Epithelial cell of prostate (primary cell): ENCODE results near the gene PLEKHA5.
A peak's percentile ranks its signal among the peaks of the same experiment; 100 is the strongest.
"Not testable (repeated sequence)": the region's sequence is repeated elsewhere in the genome, so short reads cannot be mapped to it uniquely, and the experiment has no call there.

Experiments
- DNase-seq: peaks from one replicate; pipeline ENCODE4 v3.0.0-alpha.2; 2011; ENCODE audit warnings: low read depth, low spot score
- H3K27ac ChIP-seq: fragments of 450-650 bp; 2 replicates; pipeline ENCODE4 v1.5.1; 2017; ENCODE audit warnings: mild to moderate bottlenecking

The PLEKHA5 gene

DNA sequence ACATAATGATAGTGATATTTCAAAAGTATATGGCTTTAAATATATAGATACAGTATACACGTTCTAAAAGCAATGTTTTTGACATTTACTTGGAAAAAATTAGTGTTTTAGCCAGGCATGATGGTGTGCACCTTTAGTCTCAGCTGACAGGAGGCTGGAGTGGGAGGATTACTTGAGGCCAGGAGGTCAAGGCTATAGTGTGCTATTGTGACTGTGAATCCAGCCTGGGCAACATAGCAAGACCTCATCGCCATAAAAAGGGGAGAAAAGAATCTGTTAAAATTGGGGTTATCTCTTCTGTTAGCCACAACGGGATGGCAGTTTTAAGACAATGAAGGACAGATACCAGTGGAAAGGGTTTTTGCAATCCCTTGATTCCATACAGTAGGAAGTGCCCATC is 95.2 kb downstream of the PLEKHA5 start:
- no peak overlapping the region for H3K27ac ChIP-seq
- no peak for DNase-seq

DNA sequence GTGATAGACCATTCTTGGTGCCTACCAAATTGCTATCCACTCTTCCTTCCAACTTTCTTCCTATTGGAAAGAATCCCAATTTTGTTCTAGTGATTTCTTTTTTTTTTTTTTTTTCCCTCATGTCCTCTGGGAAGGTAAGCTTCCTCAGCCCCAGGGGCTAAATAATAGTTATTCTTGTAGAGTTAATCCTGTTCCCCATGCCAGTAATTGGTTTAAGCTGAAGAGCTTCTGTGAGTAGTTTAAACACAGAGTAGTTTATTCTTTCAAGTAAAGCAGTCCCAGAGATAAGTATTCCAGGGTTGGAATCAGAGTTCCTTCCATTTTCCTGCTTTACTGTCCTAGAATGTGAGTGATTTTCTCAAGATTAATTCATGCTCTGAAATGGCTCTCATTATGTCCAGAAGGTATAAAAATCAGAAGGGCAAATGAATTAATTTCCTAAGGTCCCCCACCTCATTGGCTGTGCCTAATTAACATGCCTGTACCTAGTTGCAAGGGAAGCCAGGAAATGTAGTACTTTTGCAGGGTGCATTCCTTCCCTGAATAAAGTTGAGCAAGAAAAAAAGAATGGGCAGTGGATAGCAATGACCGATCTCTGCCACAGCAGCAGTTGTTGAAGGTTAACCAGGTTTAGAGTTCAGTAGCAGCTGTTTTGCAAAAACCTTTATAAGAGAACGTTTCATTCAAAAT is 97.8 kb downstream of the PLEKHA5 start:
- DNase-seq = no peak
- no peak overlapping the region for H3K27ac ChIP-seq

DNA sequence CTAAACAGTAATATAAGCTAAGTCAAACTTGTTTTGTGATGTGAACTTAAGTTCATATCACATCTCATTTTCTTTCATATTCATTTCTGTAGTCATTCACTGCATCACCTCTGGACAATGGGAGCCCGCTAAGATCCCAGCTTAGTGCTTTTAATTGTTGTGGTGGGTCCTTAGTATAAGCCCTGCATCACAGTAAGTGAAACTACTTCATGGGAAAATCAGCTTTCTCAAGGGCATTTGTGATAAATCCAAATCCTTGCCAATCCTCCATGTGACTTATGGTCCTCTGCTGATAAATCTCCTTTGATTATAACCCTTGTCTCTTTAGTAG is 98.3 kb downstream of the PLEKHA5 start:
- DNase-seq = no peak
- H3K27ac ChIP-seq = no peak overlapping the region

DNA sequence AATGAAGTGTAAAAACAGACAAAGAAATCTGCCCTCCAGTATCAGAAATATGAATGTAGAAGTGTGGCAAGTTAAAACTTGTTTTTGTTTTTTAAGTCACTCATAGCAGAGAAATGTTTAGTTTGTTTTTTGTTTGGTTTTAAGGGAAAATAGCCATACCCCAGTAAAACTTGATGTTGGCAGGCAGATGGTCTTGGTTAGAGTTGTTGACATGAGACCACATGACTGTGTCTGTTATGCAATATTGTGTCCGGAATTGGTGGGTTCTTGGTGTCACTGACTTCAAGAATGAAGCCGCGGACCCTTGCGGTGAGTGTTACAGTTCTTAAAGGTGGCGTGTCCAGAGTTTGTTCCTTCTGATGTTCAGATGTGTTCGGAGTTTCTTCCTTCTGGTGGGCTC is 99.5 kb downstream of the PLEKHA5 start:
- not testable (repeated sequence) for DNase-seq, H3K27ac ChIP-seq

DNA sequence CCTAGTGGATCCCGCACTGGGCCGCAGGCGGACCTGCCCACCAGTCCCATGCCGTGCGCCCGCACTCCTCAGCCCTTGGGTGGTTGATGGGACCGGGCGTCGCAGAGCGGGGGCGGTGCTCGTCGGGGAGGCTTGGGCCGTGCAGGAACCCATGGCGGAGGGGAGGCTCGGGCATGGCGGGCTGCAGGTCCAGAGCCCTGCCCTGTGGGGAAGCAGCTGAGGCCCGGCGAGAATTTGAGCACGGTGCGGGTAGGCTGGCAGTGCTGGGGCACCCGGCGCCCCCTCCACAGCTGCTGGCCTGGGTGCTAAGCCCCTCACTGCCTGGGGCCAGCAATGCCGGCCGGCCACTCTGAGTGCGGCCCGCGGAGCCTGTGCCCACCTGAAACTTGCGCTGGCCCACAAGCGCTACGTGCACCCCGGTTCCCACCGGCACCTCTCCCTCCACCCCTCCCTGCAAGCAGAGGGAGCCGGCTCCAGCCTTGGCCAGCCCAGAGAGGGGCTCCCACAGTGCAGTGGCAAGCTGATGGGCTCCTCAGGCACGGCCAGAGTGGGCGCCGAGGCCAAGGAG is 100.8 kb downstream of the PLEKHA5 start:
- DNase-seq = no peak
- H3K27ac ChIP-seq = no peak overlapping the region

DNA sequence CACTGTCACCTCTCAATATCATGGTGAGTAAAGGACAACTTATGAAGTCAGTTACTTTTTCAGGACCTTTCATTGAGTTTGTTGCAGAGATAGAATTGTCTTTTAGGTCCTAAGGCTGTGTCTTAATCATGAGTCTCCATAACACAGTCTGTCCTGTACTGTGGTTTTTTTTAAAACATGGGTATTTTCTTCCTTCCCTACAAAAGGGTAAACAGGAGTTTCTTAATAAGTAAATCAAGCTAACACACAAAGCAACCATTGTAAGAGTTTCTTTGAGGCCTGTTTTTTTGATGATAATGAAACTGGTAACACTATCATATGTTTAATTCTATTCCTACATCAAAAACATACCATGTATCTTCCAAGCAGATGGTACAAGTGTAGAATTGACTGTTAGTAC is 101.4 kb downstream of the PLEKHA5 start:
- no peak overlapping the region for H3K27ac ChIP-seq
- DNase-seq = no peak

DNA sequence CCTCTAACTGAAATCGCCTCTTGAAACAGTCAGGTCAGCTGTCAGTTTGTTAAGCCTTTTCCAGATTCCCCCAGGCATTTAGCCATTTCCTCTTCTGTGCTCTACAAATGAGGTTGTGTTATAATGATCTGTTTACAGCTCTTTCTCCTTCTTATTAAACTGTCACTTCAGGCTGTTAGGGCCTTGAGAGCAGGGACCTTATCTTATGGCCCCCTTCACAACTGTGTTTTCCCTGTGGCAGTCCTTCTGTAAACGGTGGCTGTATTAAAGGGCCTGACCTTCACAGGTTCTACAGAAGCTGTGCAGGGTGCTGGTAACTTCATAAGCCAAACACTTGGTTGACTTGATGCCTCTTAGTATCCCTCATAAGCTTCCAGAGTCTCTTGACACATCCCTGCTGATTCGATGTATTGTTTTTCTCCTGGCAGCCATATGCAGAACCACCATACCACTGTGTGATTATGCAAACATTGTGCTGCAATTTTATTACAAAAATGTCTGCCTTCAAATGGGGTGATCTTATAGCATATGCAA is 104.7 kb downstream of the PLEKHA5 start:
- no peak for DNase-seq
- peak overlapping the region; percentile 8 for H3K27ac ChIP-seq

DNA sequence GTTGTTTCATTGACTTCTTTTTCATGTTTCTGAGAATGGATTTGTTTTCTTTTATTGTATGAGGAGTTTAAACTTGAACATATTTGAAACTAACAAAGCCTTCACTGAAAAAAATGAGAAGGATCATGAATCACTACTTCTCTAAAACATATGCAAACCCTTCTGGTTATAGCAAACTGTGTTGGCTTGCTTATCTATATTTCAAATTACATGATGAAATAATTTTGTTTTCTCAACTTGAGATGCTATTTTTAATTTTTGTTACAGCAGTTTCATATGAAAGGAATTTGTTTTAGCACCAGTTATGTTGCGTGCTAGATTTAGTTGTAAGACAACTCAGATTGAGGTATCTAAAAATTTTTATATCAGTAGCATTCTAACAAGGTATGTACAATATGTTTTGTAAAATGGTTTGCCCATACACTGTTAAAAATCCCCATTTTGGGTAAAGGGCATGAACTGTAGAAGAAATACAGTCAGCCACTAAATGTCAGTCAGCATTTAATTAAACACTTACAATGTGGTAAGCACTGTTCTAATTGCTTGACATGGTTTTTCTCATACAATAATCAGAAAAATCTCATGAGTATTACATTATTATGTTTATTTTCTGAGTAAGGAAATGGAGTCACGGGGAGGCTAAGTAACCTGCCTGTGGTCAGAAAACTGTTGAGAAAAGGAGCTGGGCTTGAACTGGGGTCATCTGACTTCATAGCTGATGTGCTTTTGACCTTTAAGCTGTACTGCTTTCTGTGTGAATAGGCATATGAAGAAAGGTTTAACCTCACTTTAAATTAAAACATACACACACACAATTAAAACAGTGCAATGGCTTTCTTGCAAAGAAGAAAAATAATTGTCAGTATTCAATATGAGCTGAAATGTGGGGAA is 105.7 kb downstream of the PLEKHA5 start:
- H3K27ac ChIP-seq = no peak overlapping the region

DNA sequence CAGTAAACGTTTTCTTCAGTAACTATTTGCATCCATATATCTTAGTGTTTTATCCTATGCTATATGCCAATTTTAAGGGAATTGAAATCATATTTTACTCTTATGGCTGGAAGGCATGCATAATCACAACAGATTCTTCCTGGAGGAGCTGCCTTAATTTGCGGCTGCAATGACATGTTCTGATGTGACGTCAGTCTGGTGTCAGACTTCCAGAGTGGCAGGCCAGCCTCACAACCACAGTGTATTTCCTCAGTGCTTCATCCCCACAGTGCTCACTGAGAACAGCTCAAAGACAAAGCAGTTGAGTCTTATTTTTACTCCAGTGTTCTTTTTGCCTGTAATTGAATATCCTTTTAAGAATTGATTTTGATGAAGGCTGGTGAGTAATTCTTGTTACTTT is 107.1 kb downstream of the PLEKHA5 start:
- H3K27ac ChIP-seq = no peak overlapping the region
- no peak for DNase-seq

More for the DNA sequence above, 105.7 kb downstream of the PLEKHA5 start:
- no peak for DNase-seq

DNA sequence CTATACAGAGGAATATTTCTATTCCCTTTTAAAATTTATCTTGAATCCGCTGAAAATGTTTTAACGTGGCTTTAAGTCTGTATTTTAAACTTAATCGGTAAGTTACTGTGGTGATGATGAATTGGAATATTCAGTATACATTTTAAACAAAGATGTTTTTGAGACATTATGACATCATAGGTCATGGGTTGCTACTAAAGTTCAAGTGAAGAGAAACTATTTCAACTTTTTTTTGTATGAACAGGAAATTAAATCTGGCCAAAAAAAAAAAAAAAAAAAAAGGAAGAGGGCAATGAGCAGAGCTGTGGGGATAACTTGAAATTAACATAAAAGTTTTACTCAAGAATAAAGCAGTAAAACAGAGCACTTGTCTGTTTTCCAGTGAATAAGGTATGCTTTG is 109.0 kb downstream of the PLEKHA5 start:
- no peak for DNase-seq
- no peak overlapping the region for H3K27ac ChIP-seq

DNA sequence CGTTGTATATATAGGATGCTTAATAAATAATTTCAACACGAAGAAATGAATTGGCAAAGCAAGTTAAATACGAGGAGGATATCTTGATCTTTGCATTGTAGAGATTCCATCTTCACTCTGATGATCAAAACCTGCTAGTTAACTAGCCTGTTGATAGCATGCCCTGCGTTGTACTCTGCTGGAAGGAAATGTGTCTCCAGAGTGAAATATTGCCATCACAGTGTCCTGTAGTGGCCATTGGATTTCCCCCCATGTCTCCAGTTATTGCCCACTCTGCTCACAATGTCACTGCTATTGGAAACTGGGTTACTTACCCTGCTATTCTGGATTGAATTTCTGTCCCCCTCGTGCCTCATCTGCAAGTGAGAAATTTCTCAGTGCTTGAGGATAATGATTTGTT is 109.6 kb downstream of the PLEKHA5 start:
- no peak for DNase-seq
- H3K27ac ChIP-seq = no peak overlapping the region

DNA sequence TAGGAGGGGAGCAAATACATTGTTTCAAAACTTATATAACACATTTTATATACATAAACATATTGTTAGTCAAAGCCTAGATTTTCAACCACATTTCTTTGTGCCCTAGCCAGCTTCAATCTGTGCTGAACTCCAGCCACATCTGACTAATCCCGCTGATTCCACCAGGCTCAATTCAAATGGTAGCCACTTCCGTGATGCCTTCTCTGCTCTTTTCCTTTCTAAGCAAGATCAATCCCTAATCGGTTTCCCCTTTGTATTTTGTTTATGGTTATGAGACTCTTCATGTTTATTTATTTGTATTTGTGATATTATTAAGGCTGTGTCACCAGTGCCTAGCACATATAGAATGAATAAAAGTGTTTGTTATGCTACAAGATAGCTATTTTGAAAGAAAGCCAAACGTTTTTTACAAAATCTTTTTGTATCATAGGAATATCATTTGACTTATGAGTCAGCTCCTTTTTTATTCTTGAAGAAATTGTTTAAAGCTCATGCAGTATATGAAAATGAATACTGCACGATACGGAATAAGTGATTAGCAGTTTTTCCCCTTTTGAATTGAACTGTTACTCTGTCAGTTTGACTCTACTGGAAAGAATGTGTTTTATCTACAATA is 110.2 kb downstream of the PLEKHA5 start:
- H3K27ac ChIP-seq = no peak overlapping the region
- no peak for DNase-seq

DNA sequence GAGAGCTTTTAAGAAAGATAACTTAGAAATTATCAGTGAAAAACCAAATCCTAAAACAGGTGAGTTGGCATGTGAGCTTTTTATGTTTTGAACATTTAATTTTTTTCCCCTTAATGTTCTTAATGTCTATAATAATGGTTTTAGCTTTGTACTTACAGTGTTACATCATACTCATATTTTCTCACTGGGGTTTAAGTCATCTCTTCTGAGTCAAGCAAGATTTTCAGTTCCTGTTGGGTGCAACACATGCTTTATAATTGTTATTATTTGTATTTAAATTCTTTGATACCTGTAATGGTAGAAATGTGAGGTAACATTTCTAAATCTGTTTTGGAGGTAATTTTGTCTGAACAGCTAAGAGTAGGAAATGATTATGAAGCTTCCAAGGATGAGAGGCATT is 113.0 kb downstream of the PLEKHA5 start:
- peak overlapping the region; percentile 41 for H3K27ac ChIP-seq
- no peak for DNase-seq

DNA sequence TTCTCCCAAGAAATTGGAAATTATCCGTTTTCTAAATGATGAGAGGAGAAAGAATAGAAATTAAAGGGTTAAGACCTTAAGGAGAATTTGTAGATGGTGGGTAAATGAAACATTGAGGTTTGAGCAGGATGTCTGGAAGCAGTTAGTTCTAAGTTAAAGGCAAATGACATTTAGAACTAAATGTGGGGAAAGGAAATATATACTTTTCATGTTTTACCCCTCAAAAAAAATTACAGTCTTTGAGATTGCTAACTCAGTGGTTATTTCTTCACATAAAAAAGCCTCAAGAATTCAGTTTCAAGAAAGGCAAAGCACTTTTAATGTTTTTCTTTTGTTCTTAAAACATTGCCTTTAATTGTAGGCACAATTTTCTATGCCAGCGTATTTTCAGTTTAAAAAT is 114.0 kb downstream of the PLEKHA5 start:
- DNase-seq = no peak
- no peak overlapping the region for H3K27ac ChIP-seq

DNA sequence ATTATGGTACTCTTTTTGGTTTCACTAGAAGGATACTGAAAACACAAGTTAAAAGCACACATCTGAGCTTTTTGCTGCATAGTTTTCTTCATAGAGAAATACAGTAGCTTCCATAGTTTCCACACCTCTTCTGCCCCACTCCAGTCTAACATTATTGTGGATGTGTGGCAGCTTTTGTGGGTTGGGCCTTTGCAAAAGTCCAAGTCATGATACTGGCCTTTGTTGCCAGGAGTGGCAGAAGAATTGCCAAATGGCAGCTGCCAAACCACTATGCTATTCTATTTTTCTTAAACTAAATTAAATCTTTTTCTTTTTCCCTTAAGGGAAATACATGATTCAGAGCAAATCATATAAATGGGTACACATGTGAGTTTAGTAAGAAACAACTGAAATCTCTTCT is 114.8 kb downstream of the PLEKHA5 start:
- DNase-seq = no peak
- H3K27ac ChIP-seq = no peak overlapping the region

DNA sequence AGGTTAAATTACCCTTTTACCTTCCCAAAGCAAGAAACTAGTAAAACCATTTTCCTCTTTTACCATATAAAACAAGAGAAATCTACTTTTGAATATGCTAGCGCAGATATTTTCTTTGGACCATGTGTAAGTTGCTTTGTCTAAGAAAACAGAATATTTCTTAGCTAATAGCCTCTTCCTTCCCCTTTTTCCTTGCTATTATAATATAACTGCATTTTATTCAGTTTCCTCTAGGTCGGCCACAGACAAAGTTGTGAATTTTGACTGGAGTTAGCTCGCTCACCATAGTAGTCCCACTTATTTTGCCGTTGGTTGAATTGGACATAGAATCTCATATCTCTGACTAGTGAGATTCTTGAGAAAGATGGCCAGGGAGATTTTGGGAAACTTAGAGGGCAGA is 115.6 kb downstream of the PLEKHA5 start:
- H3K27ac ChIP-seq = no peak overlapping the region
- no peak for DNase-seq

DNA sequence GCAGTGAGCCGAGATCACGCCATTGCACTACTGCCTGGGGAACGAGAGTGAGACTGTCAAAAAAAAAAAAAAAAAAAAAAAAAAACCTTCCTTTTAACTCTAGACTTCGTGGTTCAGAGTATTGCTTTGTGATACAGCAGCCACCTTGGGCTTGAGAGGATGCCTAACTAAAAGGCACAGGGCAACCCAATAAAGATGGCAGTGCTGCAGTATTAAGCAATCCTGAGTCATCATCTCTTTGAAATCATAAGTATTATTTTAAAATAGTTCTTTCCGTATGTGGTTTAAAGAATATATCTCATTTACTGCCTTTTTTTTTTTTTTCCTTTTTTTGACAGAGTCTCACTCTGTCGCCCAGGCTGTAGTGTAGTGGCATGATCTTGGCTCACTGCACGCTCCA is 116.1 kb downstream of the PLEKHA5 start:
- H3K27ac ChIP-seq = no peak overlapping the region
- no peak for DNase-seq

DNA sequence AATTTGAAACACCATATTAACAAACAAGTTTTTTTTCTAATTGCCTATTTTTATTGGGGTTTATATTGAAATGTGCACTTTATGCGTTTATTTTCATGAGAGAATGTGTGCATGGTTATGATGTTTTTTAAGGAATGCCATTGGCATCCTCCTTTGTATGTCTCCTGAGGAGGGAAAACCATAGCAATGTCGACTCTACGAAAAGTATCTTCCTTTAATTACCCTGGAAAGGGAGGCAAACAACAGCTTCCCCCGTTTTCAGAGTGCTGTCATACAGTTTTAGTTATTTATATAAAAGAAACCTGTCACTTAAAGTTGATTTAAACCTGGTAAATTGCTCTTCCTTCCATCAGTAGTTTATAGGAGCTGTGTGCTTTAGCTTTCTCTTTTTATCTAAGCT is 117.4 kb downstream of the PLEKHA5 start:
- no peak for DNase-seq
- H3K27ac ChIP-seq = no peak overlapping the region

DNA sequence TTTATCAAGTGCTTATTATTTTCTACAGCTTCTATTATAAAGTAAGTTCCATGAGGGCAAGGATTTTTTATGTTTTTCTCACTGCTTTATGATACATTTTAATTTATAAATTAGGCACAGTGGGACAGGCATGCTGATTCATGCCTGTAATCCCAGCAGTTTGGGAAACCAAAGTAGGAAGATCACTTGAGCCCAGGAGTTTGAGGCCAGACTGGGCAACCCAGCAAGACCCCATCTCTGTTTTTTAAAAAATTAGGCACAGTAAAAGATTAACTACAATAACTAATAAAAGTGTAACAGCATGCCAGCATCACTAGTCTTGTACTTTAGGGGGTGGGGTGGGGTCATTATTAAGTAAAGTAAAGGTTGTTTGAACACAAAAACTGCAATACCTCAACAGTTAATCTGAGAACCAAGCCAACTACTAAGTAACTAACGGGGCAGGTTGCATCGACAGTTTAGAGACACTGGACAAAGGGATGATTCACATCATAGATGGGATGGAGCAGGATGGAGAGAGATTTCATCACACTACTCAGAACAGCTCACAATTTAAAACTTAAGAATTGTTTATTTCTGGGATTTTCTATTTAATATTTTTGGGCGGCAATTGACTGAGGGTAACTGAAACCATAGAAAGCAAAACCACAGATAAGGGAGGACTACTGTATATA is 119.5 kb downstream of the PLEKHA5 start:
- DNase-seq = no peak
- H3K27ac ChIP-seq = peak overlapping the region; percentile 51

DNA sequence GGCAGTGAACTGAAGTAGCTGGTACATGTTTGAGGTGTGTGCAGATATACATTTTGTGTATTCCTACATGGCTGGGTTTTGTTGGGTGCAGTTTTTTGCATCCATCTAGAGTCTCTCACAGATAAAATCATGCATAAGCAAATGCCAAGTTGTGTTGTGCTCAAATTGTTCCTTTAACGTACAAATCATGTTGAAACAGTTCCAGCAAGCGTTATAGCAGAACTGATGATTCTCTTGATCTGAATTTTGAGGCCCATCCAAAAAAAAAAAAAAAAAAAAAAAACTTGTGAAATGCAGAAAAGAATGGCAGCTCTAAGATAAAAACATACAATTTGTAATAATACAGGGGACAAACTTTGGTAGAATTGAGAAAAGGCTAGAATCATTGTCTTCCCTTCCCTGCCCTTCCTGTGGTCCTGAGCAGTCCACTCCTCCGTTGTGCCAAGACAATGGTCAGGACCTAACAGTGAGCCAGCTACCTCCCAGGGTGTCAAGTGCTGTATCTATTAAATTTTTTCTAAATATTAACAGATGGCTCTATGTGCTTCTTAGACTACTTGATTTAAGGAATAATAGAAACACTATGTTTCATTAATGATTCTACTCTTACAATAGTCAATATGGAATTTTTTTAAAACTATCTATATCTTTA is 122.1 kb downstream of the PLEKHA5 start:
- no peak for DNase-seq
- H3K27ac ChIP-seq = no peak overlapping the region
